Esophagus muscularis mucosa (tissue), 3 donors: Measurements from ENCODE around the gene OTOGL.

ENCODE experiments used
- POLR2A ChIP-seq: fragments of 450-650 bp; IDR thresholded peaks from one replicate; pipeline ENCODE4 v1.6.1; 2017; ENCODE audit warnings: antibody characterized with exemption, moderate library complexity, mild to moderate bottlenecking, low read depth
- POLR2AphosphoS5 ChIP-seq, 2 donors: sonication (generic); formaldehyde crosslinking; IDR thresholded peaks; one replicate each; pipeline ENCODE4 v1.6.1; 2017; ENCODE audit warnings: antibody characterized with exemption in 2 of 2
- TF ChIP-seq, protein P1 (sequence below), 3 experiments: fragments of 200-600 bp in 2 of 3; fragments of 450-650 bp in 1 of 3; sonication (generic) in 2 of 3; IDR thresholded peaks; one replicate each; pipeline ENCODE4 v1.5.1; 2017 to 2019; ENCODE audit warnings: antibody characterized with exemption in 3 of 3, mild to moderate bottlenecking in 2 of 3, moderate library complexity in 1 of 3

DNA sequence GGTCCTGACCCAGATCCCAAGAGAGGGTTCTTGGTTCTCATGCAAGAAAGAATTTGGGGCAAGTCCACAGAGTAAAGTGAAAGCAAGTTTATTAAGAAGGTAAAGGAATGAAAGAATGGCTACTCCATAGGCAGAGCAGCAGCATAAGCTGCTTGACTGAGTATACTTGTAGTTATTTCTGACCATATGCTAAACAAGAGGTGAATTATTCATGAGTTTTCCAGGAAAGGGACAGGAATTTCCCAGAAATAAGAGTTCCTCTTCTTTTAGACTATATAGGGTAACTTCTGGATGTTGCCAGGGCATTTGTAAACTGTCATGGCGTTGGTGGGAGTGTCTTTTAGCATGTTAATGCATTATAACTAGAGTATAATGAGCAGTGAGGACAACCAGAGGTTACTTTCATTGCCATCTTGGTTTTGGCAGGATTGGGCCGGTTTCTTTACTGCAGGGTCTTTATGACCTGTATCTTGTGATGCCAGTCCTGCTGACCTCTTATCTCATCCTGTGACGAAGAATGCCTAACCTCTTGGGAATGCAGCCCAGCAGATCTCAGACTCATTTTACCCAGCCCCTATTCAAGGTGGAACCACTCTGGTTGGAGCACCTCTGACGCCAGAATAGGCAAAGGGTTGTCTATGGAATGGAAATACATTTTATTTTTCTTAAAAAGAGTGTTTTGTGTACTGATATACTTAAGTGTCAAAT lies 113.8 kb downstream of the OTOGL start:
- TF ChIP-seq, protein P1, sequence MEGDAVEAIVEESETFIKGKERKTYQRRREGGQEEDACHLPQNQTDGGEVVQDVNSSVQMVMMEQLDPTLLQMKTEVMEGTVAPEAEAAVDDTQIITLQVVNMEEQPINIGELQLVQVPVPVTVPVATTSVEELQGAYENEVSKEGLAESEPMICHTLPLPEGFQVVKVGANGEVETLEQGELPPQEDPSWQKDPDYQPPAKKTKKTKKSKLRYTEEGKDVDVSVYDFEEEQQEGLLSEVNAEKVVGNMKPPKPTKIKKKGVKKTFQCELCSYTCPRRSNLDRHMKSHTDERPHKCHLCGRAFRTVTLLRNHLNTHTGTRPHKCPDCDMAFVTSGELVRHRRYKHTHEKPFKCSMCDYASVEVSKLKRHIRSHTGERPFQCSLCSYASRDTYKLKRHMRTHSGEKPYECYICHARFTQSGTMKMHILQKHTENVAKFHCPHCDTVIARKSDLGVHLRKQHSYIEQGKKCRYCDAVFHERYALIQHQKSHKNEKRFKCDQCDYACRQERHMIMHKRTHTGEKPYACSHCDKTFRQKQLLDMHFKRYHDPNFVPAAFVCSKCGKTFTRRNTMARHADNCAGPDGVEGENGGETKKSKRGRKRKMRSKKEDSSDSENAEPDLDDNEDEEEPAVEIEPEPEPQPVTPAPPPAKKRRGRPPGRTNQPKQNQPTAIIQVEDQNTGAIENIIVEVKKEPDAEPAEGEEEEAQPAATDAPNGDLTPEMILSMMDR (IDR thresholded peaks at IDR 0.05), result no peak
- no peak for TF ChIP-seq POLR2A
- no peak for TF ChIP-seq POLR2AphosphoS5 (IDR thresholded peaks at IDR 0.05)
